ENCODE measurements around the gene IFI16.
A peak's percentile ranks its signal among the peaks of the same experiment; 100 is the strongest.

DNA sequence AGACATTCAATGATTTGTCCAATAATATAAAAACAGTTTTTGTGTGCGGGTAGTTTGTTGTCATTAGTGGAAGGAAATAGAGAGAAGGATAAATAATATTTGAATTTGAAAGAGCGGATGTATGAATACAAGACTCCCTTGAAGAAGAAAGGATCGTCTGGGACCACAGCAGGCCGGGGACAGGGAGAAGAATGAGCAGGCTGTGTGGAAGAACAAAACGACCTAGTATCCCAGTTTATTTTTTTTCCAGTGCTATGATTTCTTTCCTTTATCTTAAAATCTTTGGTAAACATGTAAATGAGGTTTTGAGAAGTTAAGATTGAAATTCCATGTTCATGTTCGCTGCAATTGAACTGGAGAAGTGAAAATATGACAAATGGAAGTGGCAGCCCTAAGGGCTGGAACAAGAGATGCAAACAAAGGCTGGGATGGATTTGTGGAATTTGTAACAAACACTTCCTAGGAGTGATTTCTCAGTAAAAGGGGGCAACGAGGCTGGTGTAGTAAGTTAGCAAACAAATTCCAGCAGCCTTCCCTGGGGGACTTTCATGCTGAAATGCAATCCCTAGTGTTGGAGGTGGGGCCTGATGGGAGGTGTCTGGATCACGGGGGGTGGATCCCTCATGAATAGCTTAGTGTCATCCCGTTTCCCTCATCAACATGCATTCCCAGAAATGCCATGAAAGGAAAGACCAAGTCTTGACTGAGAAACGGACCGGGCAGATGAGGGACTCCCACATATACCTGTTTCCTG, 10.2 kb upstream of the IFI16 start:
- TF ChIP-seq, protein P1, sequence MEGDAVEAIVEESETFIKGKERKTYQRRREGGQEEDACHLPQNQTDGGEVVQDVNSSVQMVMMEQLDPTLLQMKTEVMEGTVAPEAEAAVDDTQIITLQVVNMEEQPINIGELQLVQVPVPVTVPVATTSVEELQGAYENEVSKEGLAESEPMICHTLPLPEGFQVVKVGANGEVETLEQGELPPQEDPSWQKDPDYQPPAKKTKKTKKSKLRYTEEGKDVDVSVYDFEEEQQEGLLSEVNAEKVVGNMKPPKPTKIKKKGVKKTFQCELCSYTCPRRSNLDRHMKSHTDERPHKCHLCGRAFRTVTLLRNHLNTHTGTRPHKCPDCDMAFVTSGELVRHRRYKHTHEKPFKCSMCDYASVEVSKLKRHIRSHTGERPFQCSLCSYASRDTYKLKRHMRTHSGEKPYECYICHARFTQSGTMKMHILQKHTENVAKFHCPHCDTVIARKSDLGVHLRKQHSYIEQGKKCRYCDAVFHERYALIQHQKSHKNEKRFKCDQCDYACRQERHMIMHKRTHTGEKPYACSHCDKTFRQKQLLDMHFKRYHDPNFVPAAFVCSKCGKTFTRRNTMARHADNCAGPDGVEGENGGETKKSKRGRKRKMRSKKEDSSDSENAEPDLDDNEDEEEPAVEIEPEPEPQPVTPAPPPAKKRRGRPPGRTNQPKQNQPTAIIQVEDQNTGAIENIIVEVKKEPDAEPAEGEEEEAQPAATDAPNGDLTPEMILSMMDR (IDR thresholded peaks at IDR 0.05; ENCODE audit: extremely low read depth in 1 of 2, insufficient read depth in 1 of 2, low read depth in 1 of 2, low read length in 2 of 2) = no peak
- TF ChIP-seq, protein P2, sequence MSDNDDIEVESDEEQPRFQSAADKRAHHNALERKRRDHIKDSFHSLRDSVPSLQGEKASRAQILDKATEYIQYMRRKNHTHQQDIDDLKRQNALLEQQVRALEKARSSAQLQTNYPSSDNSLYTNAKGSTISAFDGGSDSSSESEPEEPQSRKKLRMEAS (IDR thresholded peaks at IDR 0.05; ENCODE audit: insufficient read depth, insufficient read length) = no peak
- peak; percentile 74 for TF ChIP-seq POLR2A (IDR thresholded peaks at IDR 0.05; ENCODE audit: low read depth, low read length)

Measured in endothelial cell of umbilical vein (primary cell).